Measurements from ENCODE around the gene TSC22D3. TPM values are rescaled to one million over a fixed set of nuclear protein-coding genes. Genes with fewer than 3 reads are reported as not detected.

The TSC22D3 gene
- total and polyA plus RNA-seq, 2 experiments from 2014 or later: 235 to 297 TPM

DNA sequence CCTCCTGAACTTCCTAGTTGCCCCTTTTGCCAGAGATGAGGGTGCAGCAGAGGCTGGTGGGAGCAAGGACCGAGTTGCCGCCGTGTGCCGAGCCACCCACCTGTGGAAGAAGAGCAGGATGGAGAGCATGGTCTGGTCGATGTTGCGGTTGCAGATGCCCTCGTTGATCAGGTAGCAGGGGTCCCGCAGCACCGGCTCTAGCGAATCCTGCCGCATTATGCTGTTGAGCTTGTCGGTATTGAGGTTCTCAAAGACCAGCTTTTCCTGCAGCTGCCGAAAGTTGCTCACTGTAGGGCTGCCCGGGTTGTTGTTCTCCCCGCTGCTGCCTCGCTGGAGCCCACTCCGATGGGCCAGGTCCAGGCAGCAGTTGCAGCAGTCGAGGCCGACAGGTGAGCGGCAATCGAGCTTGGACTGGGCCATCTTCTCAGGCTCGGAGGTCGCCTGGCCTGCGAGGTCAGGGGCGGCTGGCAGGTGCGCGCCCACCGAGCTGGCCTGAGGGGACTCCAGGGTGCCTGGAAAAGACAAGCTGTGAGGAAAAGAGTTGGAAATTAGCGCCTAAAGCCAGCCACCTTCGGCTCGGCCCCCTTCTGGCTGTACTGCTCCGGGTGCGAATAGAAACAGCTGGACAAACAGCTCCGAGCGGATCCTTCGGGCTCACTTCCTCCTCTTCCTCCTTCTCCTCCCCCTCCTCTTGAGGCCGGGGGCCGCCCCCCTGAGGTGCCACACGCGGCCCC lies 420 bp downstream of the TSC22D3 start:
- H3K4me3 ChIP-seq: peak overlapping the region; percentile 36
- H3K4me1 ChIP-seq (ENCODE audit: low read depth): peaks cover 18% of the 10 kb centered on the region
- TF ChIP-seq, protein P1, sequence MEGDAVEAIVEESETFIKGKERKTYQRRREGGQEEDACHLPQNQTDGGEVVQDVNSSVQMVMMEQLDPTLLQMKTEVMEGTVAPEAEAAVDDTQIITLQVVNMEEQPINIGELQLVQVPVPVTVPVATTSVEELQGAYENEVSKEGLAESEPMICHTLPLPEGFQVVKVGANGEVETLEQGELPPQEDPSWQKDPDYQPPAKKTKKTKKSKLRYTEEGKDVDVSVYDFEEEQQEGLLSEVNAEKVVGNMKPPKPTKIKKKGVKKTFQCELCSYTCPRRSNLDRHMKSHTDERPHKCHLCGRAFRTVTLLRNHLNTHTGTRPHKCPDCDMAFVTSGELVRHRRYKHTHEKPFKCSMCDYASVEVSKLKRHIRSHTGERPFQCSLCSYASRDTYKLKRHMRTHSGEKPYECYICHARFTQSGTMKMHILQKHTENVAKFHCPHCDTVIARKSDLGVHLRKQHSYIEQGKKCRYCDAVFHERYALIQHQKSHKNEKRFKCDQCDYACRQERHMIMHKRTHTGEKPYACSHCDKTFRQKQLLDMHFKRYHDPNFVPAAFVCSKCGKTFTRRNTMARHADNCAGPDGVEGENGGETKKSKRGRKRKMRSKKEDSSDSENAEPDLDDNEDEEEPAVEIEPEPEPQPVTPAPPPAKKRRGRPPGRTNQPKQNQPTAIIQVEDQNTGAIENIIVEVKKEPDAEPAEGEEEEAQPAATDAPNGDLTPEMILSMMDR (IDR thresholded peaks at IDR 0.05; ENCODE audit: low read depth, low read length): no peak
- no peaks in the 10 kb centered on the region for H3K9me3 ChIP-seq (ENCODE audit: low read depth)
- no peak overlapping the region for H3K27ac ChIP-seq
- DNase-seq (ENCODE audit: low read depth in 1 of 2, low spot score in 1 of 2): no peak
- H3K27me3 ChIP-seq: no peaks in the 10 kb centered on the region
- no peaks in the 10 kb centered on the region for H3K36me3 ChIP-seq

DNA sequence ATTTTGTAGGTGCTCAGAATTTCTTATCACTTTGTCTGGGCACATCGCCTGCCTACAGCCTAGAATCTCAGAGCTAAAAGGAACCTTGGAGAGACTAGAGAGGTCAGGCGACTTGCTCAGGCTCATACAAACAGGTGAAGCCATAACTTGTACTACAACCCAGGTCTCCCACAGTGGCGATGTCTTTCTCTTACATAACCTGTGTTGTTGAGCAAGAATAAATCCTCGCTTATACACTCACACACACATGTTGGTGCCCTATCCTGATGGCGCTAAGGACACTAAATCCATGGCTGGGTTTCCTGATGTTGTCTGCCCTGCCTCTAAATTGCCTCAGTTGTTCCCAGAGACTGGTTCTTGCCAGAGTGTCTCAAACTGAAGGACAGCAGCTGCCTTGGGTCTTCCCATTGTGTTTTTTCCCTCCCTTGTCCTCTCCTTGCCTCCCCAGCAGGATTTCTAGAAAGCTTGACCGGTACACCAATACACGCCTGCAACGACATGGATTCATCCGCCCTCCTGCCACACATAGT lies 1.6 kb downstream of the TSC22D3 start:
- Histone ChIP-seq H3K4me3 (peak overlapping the region; percentile 36), H3K27me3 (no peaks in the 10 kb centered on the region), H3K9me3 (ENCODE audit: low read depth) (no peaks in the 10 kb centered on the region), H3K27ac (no peak overlapping the region), H3K36me3 (no peaks in the 10 kb centered on the region), H3K4me1 (ENCODE audit: low read depth) (peaks cover 18% of the 10 kb centered on the region)
- no peak for DNase-seq (ENCODE audit: low read depth in 1 of 2, low spot score in 1 of 2)
- TF ChIP-seq, protein P1 (IDR thresholded peaks at IDR 0.05; ENCODE audit: low read depth, low read length): no peak

DNA sequence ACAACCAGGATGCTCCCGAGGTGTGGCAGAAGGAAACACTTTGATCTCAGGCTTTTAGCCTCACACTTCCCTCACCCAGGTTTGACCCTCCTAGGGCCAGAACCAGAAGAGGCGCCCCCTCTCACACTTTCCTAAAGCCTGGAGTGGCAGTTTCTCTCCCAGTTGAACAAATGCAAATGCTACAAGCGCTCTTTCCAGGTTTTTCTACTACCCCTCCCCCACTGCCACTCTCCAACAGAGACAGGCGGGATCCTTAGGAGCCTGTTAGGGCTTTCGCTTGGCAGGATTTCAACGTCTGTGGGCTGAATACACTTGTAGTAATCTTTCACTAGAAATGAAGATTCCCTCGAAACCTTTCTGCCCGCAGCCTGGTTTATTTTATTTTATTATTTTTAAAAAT lies 2.4 kb downstream of the TSC22D3 start:
- Histone ChIP-seq H3K9me3 (ENCODE audit: low read depth) (no peaks in the 10 kb centered on the region), H3K36me3 (no peaks in the 10 kb centered on the region), H3K27ac (no peak overlapping the region), H3K4me3 (peak overlapping the region; percentile 36), H3K4me1 (ENCODE audit: low read depth) (peaks cover 18% of the 10 kb centered on the region), H3K27me3 (no peaks in the 10 kb centered on the region)
- peak in 1 of 2 donors; percentile 66 for DNase-seq (ENCODE audit: low read depth in 1 of 2, low spot score in 1 of 2)
- TF ChIP-seq, protein P1 (IDR thresholded peaks at IDR 0.05; ENCODE audit: low read depth, low read length): no peak

DNA sequence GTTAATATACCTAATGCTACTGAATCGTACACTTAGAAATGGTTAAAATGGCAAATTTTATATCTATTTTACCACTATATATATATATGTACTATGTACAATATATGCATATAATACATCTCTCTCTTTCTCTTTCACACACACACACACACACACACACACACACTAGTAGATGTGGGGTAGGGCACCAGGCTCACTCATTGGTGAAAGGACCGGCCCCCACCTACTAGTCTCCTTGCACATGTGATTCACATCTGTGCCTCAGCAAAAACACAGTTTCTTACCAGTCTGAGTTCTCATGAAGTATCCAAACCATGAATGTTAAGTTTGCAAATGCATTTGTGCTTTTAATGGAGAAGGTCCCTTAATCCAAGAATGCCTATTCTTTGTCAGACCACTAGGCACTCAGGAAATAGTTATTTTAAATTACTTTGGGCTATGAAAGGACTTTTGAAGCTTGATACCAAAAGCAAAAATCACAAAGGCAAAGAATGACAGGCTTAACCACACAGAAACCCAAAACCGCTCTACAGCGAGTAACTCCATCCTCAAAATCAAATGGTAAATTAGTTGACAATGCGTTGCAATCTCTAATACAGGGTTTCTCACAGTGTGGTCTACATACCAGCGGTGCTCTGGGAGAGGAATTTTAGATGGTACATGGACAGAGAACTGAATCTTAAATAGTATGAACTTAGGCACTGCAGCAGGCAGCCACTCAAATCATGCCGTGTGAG lies 5.8 kb downstream of the TSC22D3 start:
- Histone ChIP-seq H3K4me1 (ENCODE audit: low read depth) (peaks cover 14% of the 10 kb centered on the region), H3K27me3 (no peaks in the 10 kb centered on the region), H3K9me3 (ENCODE audit: low read depth) (no peaks in the 10 kb centered on the region), H3K36me3 (no peaks in the 10 kb centered on the region), H3K27ac (no peak overlapping the region), H3K4me3 (no peak overlapping the region)
- no peak for DNase-seq (ENCODE audit: low read depth in 1 of 2, low spot score in 1 of 2)
- TF ChIP-seq, protein P1 (IDR thresholded peaks at IDR 0.05; ENCODE audit: low read depth, low read length): no peak

DNA sequence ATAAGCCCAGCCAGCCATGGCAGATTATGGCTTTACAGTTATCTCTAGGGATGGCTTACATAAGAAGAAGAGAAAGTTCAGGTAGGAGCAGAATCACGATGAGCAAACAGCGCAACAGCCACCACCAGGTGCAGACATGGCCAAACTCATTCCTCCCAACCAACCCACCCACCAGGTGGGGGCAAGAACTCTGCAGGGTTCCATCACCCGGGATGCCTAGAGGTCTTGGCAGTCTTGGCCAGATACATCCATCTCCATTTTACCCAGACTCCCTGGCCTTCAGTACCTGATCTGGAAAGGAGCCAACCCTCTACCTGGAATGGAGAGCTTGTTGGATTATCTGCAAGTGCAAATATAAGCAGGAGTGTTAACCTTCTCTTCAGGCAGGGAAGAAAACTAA lies 7.5 kb downstream of the TSC22D3 start:
- Histone ChIP-seq H3K4me3 (no peak overlapping the region), H3K36me3 (no peaks in the 10 kb centered on the region), H3K9me3 (ENCODE audit: low read depth) (no peaks in the 10 kb centered on the region), H3K27ac (no peak overlapping the region), H3K27me3 (no peaks in the 10 kb centered on the region), H3K4me1 (ENCODE audit: low read depth) (peaks cover 15% of the 10 kb centered on the region)
- TF ChIP-seq, protein P1 (IDR thresholded peaks at IDR 0.05; ENCODE audit: low read depth, low read length): no peak
- no peak for DNase-seq (ENCODE audit: low read depth in 1 of 2, low spot score in 1 of 2)
